ENCODE data around the gene DRGX. TPM values are rescaled to one million over a fixed set of nuclear protein-coding genes. Genes with fewer than 3 reads are reported as not detected.

Gene DRGX
- total and polyA plus RNA-seq, 2 of the 4 experiments (the other 2 are of a cell fraction) = not detected

DNA sequence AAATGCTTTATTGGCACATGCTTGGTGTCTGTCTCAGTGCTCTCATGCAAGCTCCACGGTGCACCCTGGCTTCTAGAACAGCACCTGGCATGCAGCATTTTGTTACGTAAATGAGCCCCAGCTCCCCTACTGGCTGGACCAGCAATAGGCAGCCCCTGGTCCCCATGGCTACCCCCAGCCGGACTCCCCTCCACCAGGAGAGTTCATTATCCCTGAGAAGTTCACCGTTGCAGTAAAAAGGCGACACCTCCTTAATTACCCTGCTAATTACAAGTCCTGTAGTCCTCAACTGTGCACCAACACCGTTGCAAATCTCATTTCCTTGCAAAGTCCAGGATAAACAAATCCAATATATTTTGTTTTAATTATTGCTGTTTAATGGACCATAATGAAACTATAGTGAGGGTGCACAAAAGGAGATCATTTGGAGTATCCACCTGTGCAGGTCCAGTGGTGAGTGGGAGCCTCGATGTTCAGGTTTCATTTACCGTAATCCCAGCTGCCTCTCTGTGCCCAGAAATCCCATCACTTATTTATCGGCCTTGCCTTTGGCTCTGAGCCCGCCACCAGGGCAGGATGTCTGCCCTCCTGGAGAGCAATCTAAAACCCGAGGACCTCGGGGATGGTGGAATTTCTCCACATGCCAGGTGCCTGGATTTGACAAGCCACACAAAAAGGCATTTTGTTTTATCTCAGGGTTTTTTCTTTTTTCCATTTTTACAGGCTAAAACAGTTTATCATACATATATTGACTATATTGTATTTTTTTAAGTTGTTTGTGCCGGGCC, 12.8 kb upstream of the DRGX start:
- ATAC-seq (ENCODE audit: low read depth) (no peak), DNase-seq (no peak)
- BruUV-seq (replicated peaks) = no TSS peak
- no peak overlapping the region for H3K4me2 ChIP-seq (ENCODE audit: low read depth, low read length)
- no peak overlapping the region for H3K18ac ChIP-seq (ENCODE audit: low read depth, low read length)
- H2BK20ac ChIP-seq (ENCODE audit: low read depth, low read length) = no peak overlapping the region
- dilution Hi-C loops (cut with HindIII; ENCODE audit: low sequenced_read_pairs, unreplicated experiment) (no loop called here), intact Hi-C loops (cut with micrococcal nuclease) (no loop called here), in situ Hi-C loops (cut with MboI; ENCODE audit: low sequenced_read_pairs) (no loop called here)
- H4K5ac ChIP-seq (ENCODE audit: low read depth, low read length) = no peak overlapping the region
- no peak overlapping the region for H3K56ac ChIP-seq (ENCODE audit: extremely low read depth, insufficient read depth, low read length)
- no peaks in the 10 kb centered on the region; the same call in 1 of the 2 replicates for H3K9me3 ChIP-seq (ENCODE audit: control insufficient read depth, insufficient read depth, low read length)
- no peak overlapping the region for H2BK15ac ChIP-seq (ENCODE audit: low read depth, low read length)
- H4K91ac ChIP-seq (ENCODE audit: insufficient read depth, low read depth, low read length) = no peak overlapping the region
- WGBS, 2 experiments (ENCODE audit: extremely low coverage in 2 of 2, insufficient read length in 1 of 2) = 37% methylated on average over 5 of the region's 13 CpGs; no CpG with 5 or more reads in 1 of the 2 experiments
- CTCF ChIA-PET = interaction anchor here (1.2 to 3.1 kb wide), 6 partner anchors 9 to 751 kb away, joined by 3 to 30 read pairs (median 5); no protein-coding TSS in a partner anchor
- no peak overlapping the region for H4K8ac ChIP-seq (ENCODE audit: low read depth in 2 of 2, low read length in 2 of 2)
- no peak overlapping the region for H2AFZ ChIP-seq (replicated peaks; ENCODE audit: low read length, poor library complexity)
- POLR2A ChIA-PET (ENCODE audit: unreplicated experiment) = no interaction called here
- no peak overlapping the region for H2BK5ac ChIP-seq (ENCODE audit: low read depth, low read length, poor library complexity, severe bottlenecking)
- no peak overlapping the region for H3K4ac ChIP-seq (ENCODE audit: low read depth, low read length)
- no peak overlapping the region for H3K9ac ChIP-seq (ENCODE audit: low read depth, low read length)
- no peak overlapping the region for H2AK5ac ChIP-seq (ENCODE audit: low read depth, low read length)
- H3K4me3 ChIP-seq (ENCODE audit: insufficient read depth, low read depth, low read length) = no peak overlapping the region
- no peak overlapping the region for H3K23ac ChIP-seq (ENCODE audit: low read depth, low read length)
- TF ChIP-seq RAD21 (IDR thresholded peaks at IDR 0.05; ENCODE audit: low read length) (no peak), RFX5 (IDR thresholded peaks at IDR 0.05; ENCODE audit: low read depth, low read length) (no peak)
- no peak overlapping the region for H2AK9ac ChIP-seq (replicated peaks; ENCODE audit: low read depth, low read length, poor library complexity)
- H3K9me1 ChIP-seq (ENCODE audit: insufficient read depth, low read length) = no peaks in the 10 kb centered on the region
- no peaks in the 10 kb centered on the region for H3K79me1 ChIP-seq (ENCODE audit: low read depth in 1 of 2, low read length in 2 of 2)
- H4K20me1 ChIP-seq (ENCODE audit: insufficient read depth, low read length) = no peaks in the 10 kb centered on the region; the same call in 1 of the 2 replicates
- no peak overlapping the region for H2BK120ac ChIP-seq (ENCODE audit: low read depth, low read length)
- H3K36me3 ChIP-seq (ENCODE audit: control insufficient read depth, insufficient read depth, low read length) = no peaks in the 10 kb centered on the region
- H3K27me3 ChIP-seq (ENCODE audit: control insufficient read depth, insufficient read depth, low read length) = peaks cover 51% of the 10 kb centered on the region
- no peaks in the 10 kb centered on the region for H3K4me1 ChIP-seq (ENCODE audit: control insufficient read depth, insufficient read depth, low read length)
- no peak overlapping the region for H3K14ac ChIP-seq (replicated peaks; ENCODE audit: low read depth, low read length)
- H3K27ac ChIP-seq (ENCODE audit: insufficient read depth, low read length) = no peak overlapping the region

Data from IMR-90 (cell line).